G401.6 (cell line): ENCODE measurements around the gene TIAM2.

ENCODE experiments used
- FAIRE-seq: peaks from 2 replicates; lab custom pipeline; 2012; peaks lifted over from hg19 to GRCh38; lab: Jason Lieb, UNC

Gene TIAM2

DNA sequence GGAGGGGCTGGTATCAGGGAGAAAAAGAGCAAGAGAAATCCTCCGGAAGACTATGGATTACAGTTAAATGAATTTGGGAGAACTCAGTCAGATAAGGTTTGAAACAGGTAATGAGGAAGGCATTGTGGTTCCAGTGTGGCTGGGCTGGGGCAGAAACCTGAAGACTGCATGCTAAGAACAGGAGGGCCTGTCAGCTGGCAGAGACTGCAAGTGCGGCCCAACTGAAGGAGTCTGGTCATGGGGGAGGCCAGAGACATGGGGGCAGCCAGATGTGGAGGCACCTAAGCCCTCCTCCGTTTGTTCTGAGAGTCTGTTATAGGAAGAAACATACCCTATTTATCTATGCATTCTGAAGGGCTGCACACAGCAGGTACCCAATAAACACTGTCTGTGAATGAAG is 302.6 kb downstream of the TIAM2 start:
- no peak for FAIRE-seq

DNA sequence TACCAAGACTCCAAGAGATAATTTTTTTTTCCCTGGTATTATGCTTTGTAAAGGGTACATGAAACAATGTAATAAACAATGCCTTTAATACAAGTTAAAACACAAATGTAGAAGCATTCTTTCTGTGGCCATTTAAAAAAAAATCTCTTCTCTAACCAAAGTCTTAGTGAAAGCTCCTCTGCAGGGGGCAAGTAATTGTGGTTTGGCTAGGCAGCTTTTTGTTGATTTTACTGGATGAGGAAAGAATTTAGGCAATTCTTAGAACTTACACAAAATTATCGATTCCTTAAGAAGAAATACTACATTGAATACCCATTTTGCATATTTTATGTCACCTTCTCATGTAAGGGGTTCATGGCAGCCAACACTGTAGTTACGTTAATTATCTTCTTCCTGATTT is 306.8 kb downstream of the TIAM2 start:
- no peak for FAIRE-seq

- no peak for FAIRE-seq
Observed at GRCh38 chr6:155303361-155303870, 308.3 kb downstream of the TIAM2 start.

GRCh38 chr6:155306958-155307357 is 311.8 kb downstream of the TIAM2 start:
- FAIRE-seq: no peak
